ENCODE data around the gene EGFLAM.

- TF ChIP-seq POLR2A (IDR thresholded peaks at IDR 0.05; ENCODE audit: low read depth, low read length), result no peak
- no peak for TF ChIP-seq CTCF (IDR thresholded peaks at IDR 0.05; ENCODE audit: extremely low read depth in 1 of 2, insufficient read depth in 1 of 2, low read depth in 1 of 2, low read length in 2 of 2)
- no peak for TF ChIP-seq POLR2AphosphoS5 (IDR thresholded peaks at IDR 0.05; ENCODE audit: insufficient read depth, low read depth, low read length)
- no peak for TF ChIP-seq JUN (IDR thresholded peaks at IDR 0.05; ENCODE audit: borderline replicate concordance, insufficient read depth, insufficient read length, low read depth)
- TF ChIP-seq MYC (IDR thresholded peaks at IDR 0.05; ENCODE audit: low read depth, low read length), result no peak
Observed at GRCh38 chr5:38376404-38376803, 118.0 kb downstream of the EGFLAM start.
